ENCODE results near the gene FADS6.
"Not testable (repeated sequence)": the region's sequence is repeated elsewhere in the genome, so short reads cannot be mapped to it uniquely, and the experiment has no call there.

Gene FADS6

GRCh38 chr17:74920306-74920620, 26.8 kb upstream of the FADS6 start:
- no peak for DNase-seq

- DNase-seq = no peak
These were observed 26.2 kb upstream of the FADS6 start for GRCh38 chr17:74919440-74920305.

- DNase-seq = no peak
These were observed 25.5 kb upstream of the FADS6 start for GRCh38 chr17:74918906-74919305.

- no peak for DNase-seq
These were observed 24.0 kb upstream of the FADS6 start for GRCh38 chr17:74917430-74917829.

GRCh38 chr17:74916851-74917199, 23.4 kb upstream of the FADS6 start:
- DNase-seq = no peak

- no peak for DNase-seq
These were observed 22.9 kb upstream of the FADS6 start for GRCh38 chr17:74916136-74916850.

GRCh38 chr17:74911423-74911822, 18.0 kb upstream of the FADS6 start:
- not testable (repeated sequence) for DNase-seq

GRCh38 chr17:74909097-74909496, 15.7 kb upstream of the FADS6 start:
- not testable (repeated sequence) for DNase-seq

GRCh38 chr17:74907012-74907411, 13.6 kb upstream of the FADS6 start:
- no peak for DNase-seq

GRCh38 chr17:74906214-74906793, 12.9 kb upstream of the FADS6 start:
- not testable (repeated sequence) for DNase-seq

- DNase-seq = no peak
These were observed 11.4 kb upstream of the FADS6 start for GRCh38 chr17:74904687-74905409.

GRCh38 chr17:74903671-74904070, 10.2 kb upstream of the FADS6 start:
- DNase-seq = no peak

- no peak for DNase-seq
These were observed 9.6 kb upstream of the FADS6 start for GRCh38 chr17:74903034-74903433.

- no peak for DNase-seq
These were observed 8.1 kb upstream of the FADS6 start for GRCh38 chr17:74901353-74902135.

GRCh38 chr17:74900208-74900607, 6.8 kb upstream of the FADS6 start:
- DNase-seq = no peak

GRCh38 chr17:74898376-74898946, 5.0 kb upstream of the FADS6 start:
- DNase-seq = no peak

GRCh38 chr17:74893936-74894671, 671 bp upstream of the FADS6 start:
- no peak for DNase-seq

- no peak for DNase-seq
These were observed 1.2 kb downstream of the FADS6 start for GRCh38 chr17:74892013-74892841.

- no peak for DNase-seq
These were observed 2.9 kb downstream of the FADS6 start for GRCh38 chr17:74890554-74890953.

GRCh38 chr17:74888469-74888868, 5.0 kb downstream of the FADS6 start:
- DNase-seq = no peak
